IPS DF 6.9 (cell line): ENCODE results near the gene OR2A12.

Source experiments
- DNase-seq: peaks from one replicate; pipeline ENCODE4 v3.0.0-alpha.2; 2013; ENCODE audit warnings: low read depth, low spot score
- H3K27ac ChIP-seq: one replicate; pipeline ENCODE4 v1.5.1; 2013; ENCODE audit warnings: low read length, control low read depth
- H3K27me3 ChIP-seq: 2 replicates; pipeline ENCODE4 v1.6.1; 2013; ENCODE audit warnings: mild to moderate bottlenecking, low read length; ENCODE audit not compliant: control insufficient read depth, insufficient read depth
- H3K36me3 ChIP-seq: 2 replicates; pipeline ENCODE4 v1.6.1; 2013; ENCODE audit warnings: low read length; ENCODE audit not compliant: control insufficient read depth, insufficient read depth
- H3K4me1 ChIP-seq: 2 replicates; pipeline ENCODE4 v1.6.1; 2013; ENCODE audit warnings: low read length; ENCODE audit not compliant: control insufficient read depth, insufficient read depth
- H3K4me3 ChIP-seq: 2 replicates; pipeline ENCODE4 v1.5.1; 2013; ENCODE audit warnings: mild to moderate bottlenecking, low read length
- H3K9me3 ChIP-seq: 2 replicates; pipeline ENCODE4 v1.6.1; 2013; ENCODE audit warnings: low read length, inconsistent platforms; ENCODE audit not compliant: control insufficient read depth, insufficient read depth
- WGBS: extraction: QIAGEN DNeasy Blood & Tissue Kit; methylation state at CpG from one replicate; pipeline ENCODE4 v1.1.7; 2013; ENCODE audit warnings: mixed read lengths, missing lambda C conversion rate; ENCODE audit not compliant: insufficient read length, insufficient coverage; 5-methylcytosine and 5-hydroxymethylcytosine counted together

Gene OR2A12

GRCh38 chr7:144069953-144070352 lies 16.1 kb upstream of the OR2A12 start:
- H3K27me3 ChIP-seq = no peaks in the 10 kb centered on the region
- DNase-seq = no peak
- no CpG with 5 or more reads among the region's 2 CpGs for WGBS
- no peaks in the 10 kb centered on the region for H3K36me3 ChIP-seq
- H3K27ac ChIP-seq = no peak overlapping the region
- H3K4me3 ChIP-seq = no peak overlapping the region
- no peaks in the 10 kb centered on the region for H3K4me1 ChIP-seq
- no peaks in the 10 kb centered on the region for H3K9me3 ChIP-seq

- Histone ChIP-seq H3K9me3 (no peaks in the 10 kb centered on the region), H3K4me3 (no peak overlapping the region), H3K36me3 (no peaks in the 10 kb centered on the region), H3K4me1 (no peaks in the 10 kb centered on the region), H3K27ac (no peak overlapping the region), H3K27me3 (no peaks in the 10 kb centered on the region)
- no peak for DNase-seq
- WGBS = no CpG with 5 or more reads among the region's 8 CpGs
These were observed 11.7 kb upstream of the OR2A12 start for GRCh38 chr7:144074374-144074773.

DNA sequence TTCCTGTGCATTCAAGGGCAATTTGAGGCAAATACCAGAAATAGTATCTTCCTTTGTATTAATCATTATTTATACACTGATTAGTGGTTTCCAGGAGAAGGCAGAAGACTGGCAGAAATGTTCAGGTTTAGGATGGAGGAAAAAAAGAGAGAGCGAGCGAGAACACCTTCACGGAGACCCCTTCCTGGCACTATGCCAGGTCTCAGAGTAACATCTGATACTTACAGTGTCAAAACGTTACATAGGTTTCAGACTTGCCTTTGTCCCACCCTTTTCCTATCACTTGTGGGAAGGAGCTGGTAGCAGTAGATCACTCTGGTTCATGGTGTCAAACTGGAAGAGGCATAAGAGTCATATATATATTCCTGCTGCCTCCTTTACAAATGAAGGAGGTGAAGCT lies 652 bp downstream of the OR2A12 start:
- Histone ChIP-seq H3K27me3 (no peaks in the 10 kb centered on the region), H3K4me3 (no peak overlapping the region), H3K27ac (no peak overlapping the region), H3K4me1 (no peaks in the 10 kb centered on the region), H3K36me3 (no peaks in the 10 kb centered on the region), H3K9me3 (no peaks in the 10 kb centered on the region)
- DNase-seq = no peak
- no CpG with 5 or more reads among the region's 4 CpGs for WGBS

- no peak for DNase-seq
- no peaks in the 10 kb centered on the region for H3K9me3 ChIP-seq
- WGBS = no CpG with 5 or more reads among the region's 1 CpG
These were observed 1.2 kb downstream of the OR2A12 start for GRCh38 chr7:144087230-144087629.

DNA sequence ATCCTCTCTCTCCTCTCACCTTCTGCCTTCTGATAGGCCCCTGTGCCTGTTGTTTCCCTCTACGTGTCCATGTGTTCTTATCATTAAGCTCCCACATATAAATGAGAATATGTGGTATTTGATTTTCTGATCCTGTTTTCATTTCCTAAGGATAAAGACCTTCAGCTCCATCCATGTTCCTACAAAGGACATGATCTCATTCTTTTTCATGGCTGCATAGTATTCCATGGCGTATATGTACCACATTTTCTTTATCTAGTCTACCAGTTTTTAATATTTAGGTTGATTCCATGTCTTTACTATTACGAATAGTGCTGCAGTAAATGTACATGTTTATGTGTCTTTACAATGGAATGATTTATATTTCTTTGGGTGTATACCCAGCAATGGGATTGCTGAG lies 4.6 kb downstream of the OR2A12 start:
- H3K4me1 ChIP-seq = no peaks in the 10 kb centered on the region
- H3K27me3 ChIP-seq = no peaks in the 10 kb centered on the region
- no peak overlapping the region for H3K4me3 ChIP-seq
- DNase-seq = no peak
- no peak overlapping the region for H3K27ac ChIP-seq
- WGBS = no CpG with 5 or more reads among the region's 3 CpGs
- no peaks in the 10 kb centered on the region for H3K36me3 ChIP-seq
- no peaks in the 10 kb centered on the region for H3K9me3 ChIP-seq

More at GRCh38 chr7:144087230-144087629, 1.2 kb downstream of the OR2A12 start:
- Histone ChIP-seq H3K4me1 (no peaks in the 10 kb centered on the region), H3K4me3 (no peak overlapping the region), H3K36me3 (no peaks in the 10 kb centered on the region), H3K27me3 (no peaks in the 10 kb centered on the region), H3K27ac (no peak overlapping the region)

DNA sequence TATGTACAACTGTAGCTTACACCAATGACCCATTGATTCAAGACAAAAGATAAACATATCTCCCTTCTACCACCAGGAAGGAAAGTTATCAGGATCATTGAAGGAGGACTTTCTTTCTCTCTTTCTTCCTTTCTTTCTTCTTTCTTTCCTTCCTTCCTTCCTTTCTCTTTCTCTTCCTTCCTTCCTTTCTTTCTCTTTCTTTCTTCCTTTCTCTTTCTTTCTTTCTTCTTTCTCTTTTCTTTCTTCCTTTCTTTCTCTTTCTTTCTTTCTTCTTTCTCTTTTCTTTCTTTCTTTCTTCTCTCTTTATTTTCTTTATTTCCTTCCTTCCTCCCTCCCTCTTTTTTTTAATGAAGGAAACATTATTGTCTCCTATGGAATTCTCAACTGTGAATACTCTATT lies 12.7 kb downstream of the OR2A12 start:
- Histone ChIP-seq H3K4me1 (no peaks in the 10 kb centered on the region), H3K36me3 (no peaks in the 10 kb centered on the region), H3K4me3 (no peak overlapping the region), H3K27me3 (no peaks in the 10 kb centered on the region), H3K9me3 (no peaks in the 10 kb centered on the region), H3K27ac (no peak overlapping the region)
- no peak for DNase-seq

DNA sequence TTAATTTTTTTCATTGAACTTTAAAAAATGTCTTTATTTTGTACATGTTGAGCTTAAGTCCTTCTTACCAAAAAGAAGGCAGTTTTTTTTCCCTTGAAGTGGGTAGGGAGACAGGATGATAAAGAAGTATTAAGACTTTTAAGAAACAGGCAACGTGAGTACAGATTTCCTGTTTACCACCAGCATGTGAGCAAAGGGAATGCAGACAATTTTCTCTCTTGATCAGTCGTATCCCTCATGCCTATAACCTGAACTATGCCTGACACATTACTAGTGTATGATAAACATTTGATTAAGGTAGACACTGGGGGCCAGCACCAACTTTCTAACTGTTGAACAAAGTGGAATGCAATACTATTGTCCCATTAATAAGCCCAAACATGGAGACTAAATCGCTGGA lies 14.5 kb downstream of the OR2A12 start:
- Histone ChIP-seq H3K36me3 (no peaks in the 10 kb centered on the region), H3K27me3 (no peaks in the 10 kb centered on the region), H3K4me1 (no peaks in the 10 kb centered on the region), H3K9me3 (no peaks in the 10 kb centered on the region), H3K4me3 (no peak overlapping the region), H3K27ac (no peak overlapping the region)
- no CpG with 5 or more reads among the region's 3 CpGs for WGBS
- DNase-seq = no peak

DNA sequence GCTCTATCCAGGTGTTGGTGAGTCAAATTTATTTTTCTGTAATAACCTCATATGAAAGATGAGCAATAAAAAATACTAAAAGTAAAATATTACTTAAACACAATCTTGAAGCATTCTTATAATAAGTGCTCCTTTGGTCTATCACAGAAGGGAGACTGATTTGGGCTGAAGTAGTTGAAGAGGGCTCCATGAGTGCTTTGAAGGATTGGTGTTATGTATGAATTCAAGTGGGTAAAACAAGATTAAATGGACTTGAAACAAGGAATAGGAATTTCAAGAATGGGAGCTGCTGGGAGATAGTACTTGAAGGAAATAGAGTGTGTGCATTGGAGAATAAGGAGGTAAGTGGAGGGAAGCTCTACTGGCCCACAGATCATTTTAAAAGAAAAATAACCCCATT lies 16.0 kb downstream of the OR2A12 start:
- no peaks in the 10 kb centered on the region for H3K4me1 ChIP-seq
- no peak for DNase-seq
- no peaks in the 10 kb centered on the region for H3K9me3 ChIP-seq
- no peaks in the 10 kb centered on the region for H3K27me3 ChIP-seq
- H3K4me3 ChIP-seq = no peak overlapping the region
- no peaks in the 10 kb centered on the region for H3K36me3 ChIP-seq
- no peak overlapping the region for H3K27ac ChIP-seq

DNA sequence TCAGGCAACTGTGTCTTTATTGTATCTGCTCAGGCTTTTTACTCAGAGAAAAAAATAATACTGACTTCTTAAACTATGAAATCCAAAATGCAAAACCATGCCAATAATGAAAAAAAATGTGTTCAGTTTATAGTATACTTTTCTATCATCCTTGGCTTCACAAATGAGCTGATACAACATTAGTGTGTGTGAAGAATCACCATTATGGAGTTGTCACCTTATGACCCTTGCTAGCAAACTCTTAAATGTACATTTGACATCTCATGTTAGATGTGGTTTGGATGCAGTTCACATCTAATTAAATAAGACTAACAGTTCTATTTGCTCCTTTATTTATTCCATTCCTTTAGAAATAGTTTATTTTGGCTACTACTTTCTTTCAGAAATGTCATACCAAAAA lies 19.1 kb downstream of the OR2A12 start:
- DNase-seq = no peak
- Histone ChIP-seq H3K9me3 (no peaks in the 10 kb centered on the region), H3K4me1 (no peaks in the 10 kb centered on the region), H3K36me3 (no peaks in the 10 kb centered on the region), H3K27me3 (no peaks in the 10 kb centered on the region), H3K27ac (no peak overlapping the region), H3K4me3 (no peak overlapping the region)

DNA sequence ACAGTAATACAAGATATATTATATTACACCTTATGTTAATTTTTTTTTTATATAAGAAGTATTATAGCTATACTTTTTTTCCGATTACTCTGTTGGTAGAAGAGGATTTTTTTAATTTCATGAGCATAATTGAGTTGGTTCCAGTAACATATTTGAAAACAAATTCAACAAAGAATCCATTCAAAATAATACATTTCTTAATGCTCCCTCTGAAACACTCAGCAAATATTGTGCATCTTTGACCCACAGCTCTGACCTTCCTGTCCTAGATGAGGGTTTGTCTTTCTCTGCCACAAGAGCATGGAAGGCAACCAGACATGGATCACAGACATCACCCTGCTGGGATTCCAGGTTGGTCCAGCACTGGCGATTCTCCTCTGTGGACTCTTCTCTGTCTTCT lies 23.2 kb downstream of the OR2A12 start, which contains the start of gene OR2A2:
OR2A2 (plus strand) TSS at position 301 of the 400 bp plus-strand sequence; CDS start at position 301, 0 bp downstream.
- WGBS = no CpG with 5 or more reads among the region's 2 CpGs
- H3K27me3 ChIP-seq = no peaks in the 10 kb centered on the region

DNA sequence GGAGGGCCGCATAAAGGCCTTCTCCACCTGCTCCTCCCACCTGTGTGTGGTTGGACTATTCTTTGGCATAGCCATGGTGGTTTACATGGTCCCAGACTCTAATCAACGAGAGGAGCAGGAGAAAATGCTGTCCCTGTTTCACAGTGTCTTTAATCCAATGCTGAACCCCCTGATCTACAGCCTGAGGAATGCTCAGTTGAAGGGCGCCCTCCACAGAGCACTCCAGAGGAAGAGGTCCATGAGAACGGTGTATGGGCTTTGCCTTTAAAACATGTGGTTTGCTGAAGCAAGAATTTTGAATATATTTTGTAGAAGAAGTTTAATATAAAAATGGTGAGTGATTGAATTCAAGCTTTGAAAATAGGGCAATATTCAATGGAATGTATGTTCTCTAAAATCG lies 24.2 kb downstream of the OR2A12 start:
- H3K9me3 ChIP-seq = no peaks in the 10 kb centered on the region
- no peaks in the 10 kb centered on the region for H3K4me1 ChIP-seq
- WGBS = no CpG with 5 or more reads among the region's 5 CpGs
- no peaks in the 10 kb centered on the region for H3K36me3 ChIP-seq
- H3K4me3 ChIP-seq = no peak overlapping the region
- no peaks in the 10 kb centered on the region for H3K27me3 ChIP-seq
- no peak for DNase-seq
- H3K27ac ChIP-seq = no peak overlapping the region

More for the DNA sequence above, 23.2 kb downstream of the OR2A12 start, which contains the start of gene OR2A2:
- Histone ChIP-seq H3K36me3 (no peaks in the 10 kb centered on the region), H3K4me1 (no peaks in the 10 kb centered on the region), H3K9me3 (no peaks in the 10 kb centered on the region), H3K27ac (no peak within 1 kb of the TSS), H3K4me3 (no peak within 1 kb of the TSS)
- no peak for DNase-seq
